B cell (primary cell): ENCODE results near the gene LRP2. TPM values are rescaled to one million over a fixed set of nuclear protein-coding genes. Genes with fewer than 3 reads are reported as not detected.

ENCODE experiments used
- ATAC-seq: fragments of 200-7000 bp; cut with Tn5 transposase; one replicate; pipeline ENCODE4 v1.10.0; 2021; ENCODE audit warnings: low read depth, mild to moderate bottlenecking, moderate number of reproducible peaks, moderate library complexity
- CTCF ChIA-PET: fragments of 350-600 bp; sonication (Branson Sonifier 250); formaldehyde crosslinking; loops from one replicate; lab custom pipeline; 2021; ENCODE audit warnings: antibody characterized with exemption, inconsistent platforms; lab: Charles Lee
- POLR2A ChIA-PET: fragments of 350-600 bp; sonication (Branson Sonifier 250); formaldehyde crosslinking; loops from one replicate; lab custom pipeline; 2021; ENCODE audit warnings: antibody characterized with exemption; lab: Charles Lee
- DNase-seq: peaks from one replicate; pipeline ENCODE4 v3.0.0; 2013
- H2AFZ ChIP-seq: 2 replicates; pipeline ENCODE4 v1.6.1; 2012; ENCODE audit warnings: mild to moderate bottlenecking, low read depth, low read length; ENCODE audit not compliant: insufficient read depth, poor library complexity, severe bottlenecking
- H3K27ac ChIP-seq, 2 donors: 1 replicate in 1 of 2; 2 replicates in 1 of 2; pipeline ENCODE4 v1.5.1; 2012 to 2013; ENCODE audit warnings: low read length in 2 of 2, mild to moderate bottlenecking in 2 of 2, moderate library complexity in 1 of 2
- H3K27me3 ChIP-seq, 4 experiments: fragments of 200-600 bp in 1 of 4; sonication (generic) in 1 of 4; replicated peaks in 1 of 4; 1 replicate in 2 of 4; 2 replicates in 2 of 4; pipeline versions ENCODE4 v1.6.1 to v1.7.0; 2013 to 2016; ENCODE audit warnings: low read length in 3 of 4, mild to moderate bottlenecking in 2 of 4, mixed read lengths in 1 of 4, moderate library complexity in 1 of 4; ENCODE audit not compliant: insufficient read depth in 4 of 4, control insufficient read depth in 3 of 4; ENCODE audit errors: control extremely low read depth in 1 of 4
- H3K36me3 ChIP-seq, 2 experiments: replicated peaks in 1 of 2; 1 replicate in 1 of 2; 2 replicates in 1 of 2; pipeline versions ENCODE4 v1.6.1 to v1.7.1; 2013; ENCODE audit warnings: low read length in 1 of 2; ENCODE audit not compliant: insufficient read depth in 2 of 2, control insufficient read depth in 1 of 2; ENCODE audit errors: control extremely low read depth in 1 of 2, extremely low read depth in 1 of 2
- H3K4me1 ChIP-seq, 2 donors: fragments of 200-600 bp in 1 of 2; sonication (generic) in 1 of 2; 1 replicate in 1 of 2; 2 replicates in 1 of 2; pipeline versions ENCODE4 v1.5.1 to v1.6.1; 2013 to 2017; ENCODE audit warnings: low read length in 2 of 2; ENCODE audit not compliant: control insufficient read depth in 2 of 2, insufficient read depth in 2 of 2
- H3K4me2 ChIP-seq: replicated peaks from 2 replicates; pipeline ENCODE3; 2012; ENCODE audit warnings: mild to moderate bottlenecking, low read depth, low read length; ENCODE audit not compliant: poor library complexity, severe bottlenecking
- H3K4me3 ChIP-seq, 5 experiments: fragments of 200-600 bp in 1 of 5; sonication (generic) in 1 of 5; 1 replicate in 3 of 5; 2 replicates in 2 of 5; pipeline versions ENCODE4 v1.5.1 to v1.7.0; 2011 to 2016; ENCODE audit warnings: low read length in 4 of 5, mild to moderate bottlenecking in 4 of 5, low read depth in 2 of 5, control low read depth in 1 of 5, moderate library complexity in 1 of 5; ENCODE audit not compliant: insufficient read depth in 1 of 5; ENCODE audit errors: control extremely low read depth in 1 of 5, extremely low read depth in 1 of 5
- H3K79me2 ChIP-seq: fragments of 200-600 bp; sonication (generic); one replicate; pipeline ENCODE4 v1.6.0; 2016; ENCODE audit warnings: low read length; ENCODE audit not compliant: control insufficient read depth, insufficient read depth
- H3K9ac ChIP-seq: fragments of 200-600 bp; sonication (generic); 2 replicates; pipeline ENCODE4 v1.6.1; 2017; ENCODE audit warnings: mild to moderate bottlenecking, low read length, moderate library complexity
- H3K9me3 ChIP-seq, 3 donors: one replicate each; pipeline versions ENCODE4 v1.6.1 to v1.7.1; 2013; ENCODE audit warnings: low read length in 2 of 3; ENCODE audit not compliant: control insufficient read depth in 2 of 3, insufficient read depth in 1 of 3; ENCODE audit errors: control extremely low read depth in 1 of 3
- H4K20me1 ChIP-seq: 2 replicates; pipeline ENCODE4 v1.6.0; 2012; ENCODE audit warnings: mild to moderate bottlenecking, low read length; ENCODE audit not compliant: insufficient read depth, control insufficient read depth, poor library complexity, severe bottlenecking
- H3K27ac Mint-ChIP-seq: one replicate; pipeline ENCODE4 v1.8.0; 2021; ENCODE audit warnings: mixed read lengths
- H3K27me3 Mint-ChIP-seq: one replicate; pipeline ENCODE4 v1.8.0; 2021; ENCODE audit warnings: mixed read lengths
- H3K4me1 Mint-ChIP-seq: one replicate; pipeline ENCODE4 v1.8.0; 2021; ENCODE audit warnings: mixed read lengths
- H3K4me3 Mint-ChIP-seq: one replicate; pipeline ENCODE4 v1.8.0; 2021; ENCODE audit warnings: mixed read lengths
- H3K9me3 Mint-ChIP-seq: one replicate; pipeline ENCODE4 v1.8.0; 2022; ENCODE audit warnings: mixed read lengths; ENCODE audit not compliant: insufficient read depth
- CTCF ChIP-seq: fragments of 200-600 bp; IDR thresholded peaks from one replicate; pipeline ENCODE4 v1.8.0; 2022; ENCODE audit warnings: antibody characterized with exemption, mild to moderate bottlenecking
- EZH2 ChIP-seq: IDR thresholded peaks from 2 replicates; pipeline ENCODE4 v1.6.1; 2012; ENCODE audit warnings: borderline replicate concordance, low read depth, mild to moderate bottlenecking, moderate library complexity, low read length; ENCODE audit not compliant: insufficient read depth, poor library complexity, severe bottlenecking
- WGBS: methylation state at CpG from one replicate; pipeline ENCODE4 v1.1.5; 2013; ENCODE audit warnings: missing lambda C conversion rate; ENCODE audit not compliant: insufficient coverage; 5-methylcytosine and 5-hydroxymethylcytosine counted together
- intact Hi-C: fragments of 100-400 bp; cut with micrococcal nuclease; formaldehyde crosslinking; loops from one replicate; pipeline ENCODE4 v1.10.0; 2022
- polyA plus RNA-seq: library from polyadenylated mRNA; depleted of rRNA; stranded (reverse); fragments of >200 nt; gene quantifications from 2 replicates; pipeline ENCODE4 v1.2.3, GENCODE V29; 2012
- total RNA-seq, 2 donors: library from RNA; stranded (reverse); fragments of 120-200 nt in 1 of 2; gene quantifications; 1 replicate in 1 of 2; 2 replicates in 1 of 2; pipeline versions ENCODE4 v1.2.3 to v1.2.4, GENCODE V29; 2013 to 2022

Gene LRP2
- total and polyA plus RNA-seq, 2 donors (not counting 1 experiment from before 2014, with no cell fraction given), result not detected

GRCh38 chr2:169110419-169110818 lies 251.9 kb downstream of the LRP2 start:
- Histone ChIP-seq H4K20me1 (no peaks in the 10 kb centered on the region), H3K36me3 (no peaks in the 10 kb centered on the region), H3K4me2 (no peak overlapping the region), H2AFZ (no peak overlapping the region), H3K27ac (no peak overlapping the region), H3K9ac (no peak overlapping the region), H3K9me3 (no peaks in the 10 kb centered on the region), H3K4me3 (no peak overlapping the region), H3K4me1 (peaks cover 20 to 30% of the 10 kb centered on the region in 2 donors), H3K27me3 (peaks cover 0 to 13% (median 0%) of the 10 kb centered on the region in 4 experiments), H3K79me2 (no peaks in the 10 kb centered on the region)
- intact Hi-C loops, result no loop called here
- no peak overlapping the region for H3K4me3 Mint-ChIP-seq
- no peaks in the 10 kb centered on the region for H3K27me3 Mint-ChIP-seq
- H3K27ac Mint-ChIP-seq, result no peak overlapping the region
- POLR2A ChIA-PET, result no interaction called here
- H3K9me3 Mint-ChIP-seq, result no peaks in the 10 kb centered on the region
- DNase-seq (no peak), ATAC-seq (no peak)
- CTCF ChIA-PET, result interaction anchor here (0.9 to 4.8 kb wide), 9 partner anchors 9 to 73 kb away, joined by 3 to 45 read pairs (median 5); no protein-coding TSS in a partner anchor
- 94% methylated on average over 2 of the region's 7 CpGs for WGBS
- TF ChIP-seq EZH2 (no peak), CTCF (no peak)
- peaks cover 29% of the 10 kb centered on the region for H3K4me1 Mint-ChIP-seq

GRCh38 chr2:169109502-169110409 lies 252.6 kb downstream of the LRP2 start:
- H3K27me3 Mint-ChIP-seq, result no peaks in the 10 kb centered on the region
- intact Hi-C loops, result loop anchor here (2.0 kb wide), 1 partner anchor 31 kb away; no protein-coding TSS in a partner anchor

More at GRCh38 chr2:169109502-169110409, 252.6 kb downstream of the LRP2 start:
- WGBS, result 32% methylated on average over 5 of the region's 21 CpGs
- peak; percentile 77 for TF ChIP-seq CTCF
- TF ChIP-seq EZH2, result no peak
- Histone ChIP-seq H3K9ac (no peak overlapping the region), H3K4me1 (peaks cover 20 to 30% of the 10 kb centered on the region in 2 donors), H3K9me3 (no peaks in the 10 kb centered on the region), H3K27me3 (peaks cover 0 to 13% (median 0%) of the 10 kb centered on the region in 4 experiments), H3K4me2 (no peak overlapping the region), H3K79me2 (no peaks in the 10 kb centered on the region), H3K4me3 (no peak overlapping the region), H3K36me3 (no peaks in the 10 kb centered on the region), H3K27ac (no peak overlapping the region), H4K20me1 (no peaks in the 10 kb centered on the region), H2AFZ (no peak overlapping the region)
- ATAC-seq (peak; percentile 28), DNase-seq (peak; percentile 68)
- Mint-ChIP-seq H3K4me3 (no peak overlapping the region), H3K4me1 (peaks cover 31% of the 10 kb centered on the region), H3K9me3 (no peaks in the 10 kb centered on the region), H3K27ac (no peak overlapping the region)
- CTCF ChIA-PET, result interaction anchor here (0.8 to 4.8 kb wide), 12 partner anchors 8 to 126 kb away, joined by 3 to 45 read pairs (median 5); no protein-coding TSS in a partner anchor
- POLR2A ChIA-PET, result no interaction called here
